Activated T-helper 1 cell treated with anti-CD3 and anti-CD28 coated beads, Interleukin-12 subunit alpha, Interleukin-12 subunit beta, Interleukin-2, Interleukin-4 antibody, amounts not matched to agents 30 ng/mL and 10 ng/mL and 1 ng/mL, durations not matched to agents 14 hours and 24 hours and 36 hours (primary cell): ENCODE data around the gene MAGI3. TPM values are rescaled to one million over a fixed set of nuclear protein-coding genes. Genes with fewer than 3 reads are reported as not detected.
"Not testable (repeated sequence)": the region's sequence is repeated elsewhere in the genome, so short reads cannot be mapped to it uniquely, and the experiment has no call there.

Source experiments
- DNase-seq: peaks from one replicate; pipeline ENCODE4 v3.0.0; 2021; ENCODE audit warnings: low spot score
- H3K27ac Mint-ChIP-seq: one replicate; pipeline ENCODE4 v1.8.0; 2021; ENCODE audit warnings: mild to moderate bottlenecking, mixed read lengths
- H3K27me3 Mint-ChIP-seq: one replicate; pipeline ENCODE4 v1.8.0; 2022; ENCODE audit warnings: mild to moderate bottlenecking, moderate library complexity, mixed read lengths; ENCODE audit not compliant: insufficient read depth
- H3K36me3 Mint-ChIP-seq: one replicate; pipeline ENCODE4 v1.8.0; 2021; ENCODE audit warnings: low read depth, mixed read lengths
- H3K4me1 Mint-ChIP-seq: one replicate; pipeline ENCODE4 v1.8.0; 2021; ENCODE audit warnings: low read depth, mixed read lengths
- H3K4me3 Mint-ChIP-seq: one replicate; pipeline ENCODE4 v1.8.0; 2021; ENCODE audit warnings: mild to moderate bottlenecking, moderate library complexity, mixed read lengths
- H3K9me3 Mint-ChIP-seq: one replicate; pipeline ENCODE4 v1.8.0; 2021; ENCODE audit warnings: mixed read lengths
- intact Hi-C: fragments of 100-400 bp; cut with micrococcal nuclease; formaldehyde crosslinking; loops from one replicate; pipeline ENCODE4 v1.15.1; 2024
- total RNA-seq: library from RNA; stranded (reverse); gene quantifications from 2 replicates; pipeline ENCODE4 v1.2.3, GENCODE V29; 2022

Gene MAGI3
- total RNA-seq, 1 donor from 2014 or later, result 3.0 TPM

GRCh38 chr1:113683384-113684152, 293.3 kb downstream of the MAGI3 start:
- H3K27me3 Mint-ChIP-seq, result no peaks in the 10 kb centered on the region
- H3K27ac Mint-ChIP-seq, result no peak overlapping the region
- no peak for DNase-seq

DNA sequence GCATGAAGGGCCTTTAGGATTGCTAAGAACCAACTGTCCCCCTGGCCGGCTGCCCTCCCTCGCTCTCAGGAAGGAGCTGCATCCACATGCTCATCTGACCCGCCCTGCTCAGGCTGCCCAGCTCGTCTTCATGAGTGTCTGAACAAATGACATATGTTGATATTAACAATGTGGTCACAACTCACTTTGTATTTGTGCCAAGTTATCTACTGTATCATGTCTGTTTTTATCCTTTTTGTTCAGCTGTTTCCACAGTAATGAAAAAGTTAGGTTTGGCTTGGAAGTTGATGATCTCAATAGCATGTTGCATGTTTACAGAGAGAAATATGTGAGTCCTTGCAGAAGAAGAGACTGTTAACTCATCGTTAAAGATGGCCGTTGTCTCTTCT, 293.8 kb downstream of the MAGI3 start:
- Mint-ChIP-seq H3K36me3 (peaks cover 4% of the 10 kb centered on the region), H3K4me1 (peaks cover 6% of the 10 kb centered on the region), H3K4me3 (no peak overlapping the region), H3K27ac (no peak overlapping the region), H3K9me3 (no peaks in the 10 kb centered on the region), H3K27me3 (no peaks in the 10 kb centered on the region)
- DNase-seq, result no peak
- intact Hi-C loops, result no loop called here

More at GRCh38 chr1:113683384-113684152, 293.3 kb downstream of the MAGI3 start:
- Mint-ChIP-seq H3K9me3 (no peaks in the 10 kb centered on the region), H3K36me3 (peaks cover 4% of the 10 kb centered on the region), H3K4me1 (peaks cover 6% of the 10 kb centered on the region), H3K4me3 (no peak overlapping the region)
- intact Hi-C loops, result no loop called here

GRCh38 chr1:113686891-113687618, 296.7 kb downstream of the MAGI3 start:
- Mint-ChIP-seq H3K36me3 (peaks cover 4% of the 10 kb centered on the region), H3K4me3 (no peak overlapping the region), H3K27me3 (no peaks in the 10 kb centered on the region), H3K9me3 (no peaks in the 10 kb centered on the region), H3K4me1 (no peaks in the 10 kb centered on the region), H3K27ac (no peak overlapping the region)
- DNase-seq, result no peak
- intact Hi-C loops, result no loop called here

DNA sequence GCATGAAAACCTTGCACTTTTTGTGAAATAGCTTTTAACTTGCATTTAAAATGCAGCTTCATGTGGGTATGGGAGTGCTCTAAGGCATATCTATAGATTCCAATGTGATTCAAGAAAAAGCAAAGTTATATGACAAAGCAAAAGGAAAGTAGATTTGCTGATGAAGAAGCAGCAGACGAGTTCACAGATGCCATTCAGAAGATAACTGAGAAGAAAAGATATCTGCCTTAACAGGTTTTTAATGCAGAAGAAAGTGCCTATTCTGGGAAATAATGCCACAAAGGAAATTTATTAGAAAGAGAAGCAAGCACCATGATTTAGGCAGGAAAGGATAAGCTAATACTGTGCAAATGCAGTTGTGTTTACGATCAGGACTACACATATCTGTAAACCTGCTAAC, 300.9 kb downstream of the MAGI3 start:
- DNase-seq, result no peak
- Mint-ChIP-seq H3K4me3 (no peak overlapping the region), H3K9me3 (peaks cover 31% of the 10 kb centered on the region), H3K36me3 (peaks cover 19% of the 10 kb centered on the region), H3K4me1 (no peaks in the 10 kb centered on the region), H3K27me3 (no peaks in the 10 kb centered on the region), H3K27ac (no peak overlapping the region)
- intact Hi-C loops, result no loop called here

DNA sequence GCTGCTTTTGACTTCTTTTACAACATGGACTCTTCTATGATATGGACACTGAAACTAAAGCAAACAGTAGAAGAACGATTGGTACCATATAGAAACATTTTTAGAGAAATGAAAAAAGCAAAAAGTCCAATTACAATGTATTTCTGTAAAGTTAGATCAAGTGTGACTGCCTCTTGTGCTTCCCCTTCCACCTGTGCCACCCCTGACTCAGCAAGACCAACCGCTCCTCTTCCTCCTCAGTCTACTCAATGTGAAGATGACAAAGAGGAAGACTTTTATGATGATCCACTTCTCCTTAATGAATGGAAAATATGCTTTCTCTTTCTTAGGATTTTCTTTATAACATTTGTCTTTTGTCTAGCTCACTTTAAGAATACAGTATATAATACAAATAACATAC, 302.0 kb downstream of the MAGI3 start:
- H3K36me3 Mint-ChIP-seq, result peaks cover 22% of the 10 kb centered on the region
- no peaks in the 10 kb centered on the region for H3K4me1 Mint-ChIP-seq
- no peak overlapping the region for H3K4me3 Mint-ChIP-seq
- H3K27ac Mint-ChIP-seq, result no peak overlapping the region
- H3K27me3 Mint-ChIP-seq, result no peaks in the 10 kb centered on the region
- intact Hi-C loops, result no loop called here
- DNase-seq, result no peak
- peaks cover 35% of the 10 kb centered on the region for H3K9me3 Mint-ChIP-seq

DNA sequence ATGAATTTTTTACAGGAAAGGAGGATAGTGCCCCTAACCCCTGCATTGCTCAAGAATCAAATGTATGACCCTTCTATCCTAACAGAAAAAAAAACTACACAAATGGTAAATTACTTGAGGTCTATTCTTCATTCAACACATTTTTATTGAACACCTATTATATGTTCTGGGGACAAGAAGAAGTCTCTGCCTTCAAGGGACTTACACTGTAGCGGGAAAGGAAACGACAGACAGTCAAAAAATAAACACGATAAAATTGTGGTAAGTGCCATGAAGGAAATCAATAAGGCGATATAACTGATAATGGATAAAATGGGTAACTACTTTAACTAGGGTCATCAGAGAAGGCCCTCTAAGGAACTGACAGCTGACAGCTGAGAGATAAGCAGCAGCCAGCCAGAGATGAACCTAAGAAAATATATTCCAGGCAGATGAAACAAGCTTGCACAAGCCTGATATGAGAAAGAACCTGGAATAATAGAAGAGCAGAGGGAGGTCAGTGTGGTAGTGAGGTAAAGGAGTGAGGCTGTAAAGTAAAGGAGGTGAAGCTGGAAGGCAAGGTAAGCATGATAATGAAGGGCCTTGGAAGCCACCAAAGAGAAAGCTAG, 302.6 kb downstream of the MAGI3 start:
- no peak overlapping the region for H3K4me3 Mint-ChIP-seq
- DNase-seq, result no peak
- H3K9me3 Mint-ChIP-seq, result peaks cover 35% of the 10 kb centered on the region
- H3K4me1 Mint-ChIP-seq, result no peaks in the 10 kb centered on the region
- H3K27ac Mint-ChIP-seq, result no peak overlapping the region
- peaks cover 26% of the 10 kb centered on the region for H3K36me3 Mint-ChIP-seq
- intact Hi-C loops, result no loop called here
- no peaks in the 10 kb centered on the region for H3K27me3 Mint-ChIP-seq

DNA sequence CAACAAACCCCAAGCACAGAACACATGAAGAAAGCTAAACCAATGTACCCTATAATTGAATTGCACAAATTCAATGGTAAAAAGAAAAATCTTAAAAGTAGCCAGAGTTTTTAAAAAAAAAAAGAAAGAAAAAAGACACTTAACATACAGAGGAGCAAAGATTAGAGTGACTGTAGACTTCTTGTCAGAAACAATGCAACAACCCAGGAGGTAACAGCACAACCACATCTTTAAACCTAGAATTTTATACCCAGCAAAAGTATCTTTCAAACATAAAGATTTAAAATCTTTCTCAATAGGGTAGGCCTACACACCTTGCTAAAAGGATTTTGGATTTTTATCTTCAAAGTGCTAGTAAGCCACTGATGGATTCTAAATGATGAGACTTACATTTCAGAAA, 304.6 kb downstream of the MAGI3 start:
- Mint-ChIP-seq H3K9me3 (peaks cover 35% of the 10 kb centered on the region), H3K4me3 (no peak overlapping the region), H3K36me3 (peaks cover 26% of the 10 kb centered on the region), H3K27ac (no peak overlapping the region), H3K27me3 (no peaks in the 10 kb centered on the region), H3K4me1 (no peaks in the 10 kb centered on the region)
- DNase-seq, result no peak
- intact Hi-C loops, result no loop called here

GRCh38 chr1:113701429-113701828, 311.1 kb downstream of the MAGI3 start:
- Mint-ChIP-seq H3K4me1 (no peaks in the 10 kb centered on the region), H3K27ac (no peak overlapping the region), H3K27me3 (peaks cover 1% of the 10 kb centered on the region), H3K4me3 (no peak overlapping the region), H3K36me3 (peaks cover 11% of the 10 kb centered on the region), H3K9me3 (peaks cover 3% of the 10 kb centered on the region)
- DNase-seq, result no peak
- intact Hi-C loops, result no loop called here

DNA sequence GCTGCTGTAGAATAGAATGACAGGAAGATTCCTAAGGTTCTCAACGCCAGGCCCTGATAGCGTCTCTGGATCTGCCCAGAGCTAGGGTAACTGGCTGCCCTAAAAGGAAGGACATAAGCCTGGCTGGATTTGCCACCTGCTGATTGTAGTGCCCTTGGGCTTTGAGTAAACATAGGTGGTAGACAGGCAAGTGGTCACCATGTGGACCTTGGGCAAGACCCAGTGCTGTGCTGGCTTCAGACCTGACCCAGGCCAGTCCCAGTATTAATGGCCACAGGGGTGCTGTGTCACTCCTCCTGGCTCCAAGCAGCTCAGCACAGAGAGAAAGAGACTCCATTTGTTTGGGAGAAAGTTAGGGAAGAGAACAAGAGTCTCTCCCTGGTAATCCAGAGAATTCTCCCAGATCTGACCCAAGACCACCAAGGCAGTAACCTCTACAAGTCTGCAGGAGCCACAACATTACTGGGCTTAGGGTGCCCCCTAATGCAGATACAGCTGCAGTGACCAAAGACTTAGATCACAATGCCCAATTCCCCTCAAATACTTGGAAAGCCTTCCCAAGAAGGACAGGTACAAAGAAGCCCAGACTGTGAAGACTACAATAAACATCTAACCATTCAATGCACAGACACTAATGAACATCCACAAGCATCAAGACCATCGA, 324.4 kb downstream of the MAGI3 start:
- Mint-ChIP-seq H3K27ac (no peak overlapping the region), H3K4me3 (no peak overlapping the region), H3K9me3 (peaks cover 19% of the 10 kb centered on the region), H3K36me3 (peaks cover 39% of the 10 kb centered on the region), H3K27me3 (no peaks in the 10 kb centered on the region), H3K4me1 (no peaks in the 10 kb centered on the region)
- no peak for DNase-seq
- intact Hi-C loops, result no loop called here

- H3K27me3 Mint-ChIP-seq, H3K4me1 Mint-ChIP-seq, H3K4me3 Mint-ChIP-seq, intact Hi-C loops, H3K27ac Mint-ChIP-seq, DNase-seq: not testable (repeated sequence)
- Mint-ChIP-seq H3K36me3 (peaks cover 46% of the 10 kb centered on the region), H3K9me3 (peaks cover 31% of the 10 kb centered on the region)
These were observed 327.2 kb downstream of the MAGI3 start for GRCh38 chr1:113717506-113717905.

DNA sequence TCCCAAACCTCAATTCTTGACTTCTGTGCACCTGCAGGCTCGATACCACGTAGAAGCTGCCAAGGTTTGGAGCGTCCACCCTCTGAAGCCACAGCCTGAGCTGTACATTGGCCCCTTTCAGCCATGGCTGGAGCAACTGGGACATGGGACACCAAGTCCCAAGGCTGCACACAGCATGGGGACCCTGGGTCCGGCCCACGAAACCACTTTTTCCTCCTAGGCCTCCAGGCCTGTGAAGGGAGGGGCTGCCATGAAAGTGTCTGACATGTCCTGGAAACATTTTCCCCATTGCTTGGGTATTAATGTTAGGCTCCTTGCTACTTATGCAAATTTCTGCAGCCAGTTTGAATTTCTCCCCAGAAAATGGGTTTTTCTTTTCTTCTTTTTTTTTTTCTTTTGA, 328.3 kb downstream of the MAGI3 start:
- H3K27me3 Mint-ChIP-seq, H3K4me3 Mint-ChIP-seq, DNase-seq, H3K27ac Mint-ChIP-seq, H3K4me1 Mint-ChIP-seq, intact Hi-C loops: not testable (repeated sequence)
- Mint-ChIP-seq H3K36me3 (peaks cover 47% of the 10 kb centered on the region), H3K9me3 (peaks cover 31% of the 10 kb centered on the region)

DNA sequence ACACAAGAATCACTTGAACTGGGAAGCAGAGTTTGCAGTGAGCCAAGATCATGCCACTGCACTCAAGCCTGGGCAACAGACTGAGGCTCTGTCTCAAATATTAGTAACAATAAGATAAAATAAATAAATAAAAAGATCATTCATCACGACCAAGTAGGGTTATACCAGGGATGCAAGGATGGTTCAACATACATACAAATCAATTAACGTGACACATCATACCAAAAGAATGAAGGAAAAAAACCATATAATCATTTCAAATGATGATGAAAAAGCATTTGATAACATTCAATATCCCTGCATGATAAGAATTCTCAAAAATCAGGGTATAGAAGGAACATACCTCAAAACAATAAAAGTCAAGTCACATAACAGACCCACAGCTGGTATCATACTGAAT, 330.7 kb downstream of the MAGI3 start:
- Mint-ChIP-seq H3K27ac (no peak overlapping the region), H3K4me3 (no peak overlapping the region), H3K36me3 (peaks cover 50% of the 10 kb centered on the region), H3K27me3 (no peaks in the 10 kb centered on the region), H3K4me1 (no peaks in the 10 kb centered on the region), H3K9me3 (peaks cover 31% of the 10 kb centered on the region)
- no peak for DNase-seq
- intact Hi-C loops, result no loop called here

DNA sequence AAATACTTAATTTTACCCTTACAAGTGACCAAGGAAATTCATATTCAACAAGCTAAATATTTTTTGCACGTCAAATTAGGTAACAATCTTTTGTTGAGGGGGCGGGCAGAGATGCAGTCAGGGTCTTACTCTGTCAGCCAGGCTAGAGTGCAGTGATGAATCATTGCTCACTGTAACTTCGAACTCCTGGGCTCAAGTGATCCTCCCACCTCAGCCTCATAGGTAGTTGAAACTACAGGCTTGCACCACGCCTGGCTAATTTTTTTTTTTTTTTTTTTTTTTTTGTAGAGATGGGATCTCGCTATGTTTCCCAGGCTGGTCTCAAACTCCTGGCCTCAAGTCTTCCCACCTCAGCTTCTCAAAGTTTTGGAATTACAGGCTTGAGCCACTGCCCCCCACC, 342.5 kb downstream of the MAGI3 start:
- Mint-ChIP-seq H3K27ac (no peak overlapping the region), H3K36me3 (peaks cover 34% of the 10 kb centered on the region), H3K9me3 (no peaks in the 10 kb centered on the region), H3K4me1 (peaks cover 17% of the 10 kb centered on the region), H3K27me3 (no peaks in the 10 kb centered on the region), H3K4me3 (no peak overlapping the region)
- no peak for DNase-seq
- intact Hi-C loops, result loop anchor here (5.0 kb wide), 1 partner anchor 139 kb away; the partner anchor contains the start of gene PTPN22
